ENCODE results near the gene FHIT. TPM values are rescaled to one million over a fixed set of nuclear protein-coding genes. Genes with fewer than 3 reads are reported as not detected.

Gene FHIT
- total RNA-seq, 2 donors from 2014 or later: 6.8 to 12.3 TPM

- WGBS, 2 experiments (ENCODE audit: insufficient coverage in 1 of 2, insufficient read length in 1 of 2): 80 to 88% methylated on average over 2 to 4 of the region's 4 CpGs
- Mint-ChIP-seq H3K9me3 (no peaks in the 10 kb centered on the region), H3K36me3 (ENCODE audit: low read depth) (no peaks in the 10 kb centered on the region), H3K27me3 (ENCODE audit: insufficient read depth) (no peaks in the 10 kb centered on the region), H3K27ac (no peak overlapping the region), H3K4me1 (peaks cover 11% of the 10 kb centered on the region), H3K4me3 (no peak overlapping the region)
- no peaks in the 10 kb centered on the region for H3K36me3 ChIP-seq (ENCODE audit: control insufficient read depth, insufficient read depth, low read length)
- TF ChIP-seq, protein P1, sequence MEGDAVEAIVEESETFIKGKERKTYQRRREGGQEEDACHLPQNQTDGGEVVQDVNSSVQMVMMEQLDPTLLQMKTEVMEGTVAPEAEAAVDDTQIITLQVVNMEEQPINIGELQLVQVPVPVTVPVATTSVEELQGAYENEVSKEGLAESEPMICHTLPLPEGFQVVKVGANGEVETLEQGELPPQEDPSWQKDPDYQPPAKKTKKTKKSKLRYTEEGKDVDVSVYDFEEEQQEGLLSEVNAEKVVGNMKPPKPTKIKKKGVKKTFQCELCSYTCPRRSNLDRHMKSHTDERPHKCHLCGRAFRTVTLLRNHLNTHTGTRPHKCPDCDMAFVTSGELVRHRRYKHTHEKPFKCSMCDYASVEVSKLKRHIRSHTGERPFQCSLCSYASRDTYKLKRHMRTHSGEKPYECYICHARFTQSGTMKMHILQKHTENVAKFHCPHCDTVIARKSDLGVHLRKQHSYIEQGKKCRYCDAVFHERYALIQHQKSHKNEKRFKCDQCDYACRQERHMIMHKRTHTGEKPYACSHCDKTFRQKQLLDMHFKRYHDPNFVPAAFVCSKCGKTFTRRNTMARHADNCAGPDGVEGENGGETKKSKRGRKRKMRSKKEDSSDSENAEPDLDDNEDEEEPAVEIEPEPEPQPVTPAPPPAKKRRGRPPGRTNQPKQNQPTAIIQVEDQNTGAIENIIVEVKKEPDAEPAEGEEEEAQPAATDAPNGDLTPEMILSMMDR (conservative IDR thresholded peaks at IDR 0.05): no peak
- no peaks in the 10 kb centered on the region for H3K27me3 ChIP-seq (ENCODE audit: control insufficient read depth, insufficient read depth, low read length, poor library complexity, severe bottlenecking)
- H3K4me1 ChIP-seq (ENCODE audit: control insufficient read depth, insufficient read depth, low read length): no peaks in the 10 kb centered on the region
- H3K27ac ChIP-seq (ENCODE audit: low read depth, low read length): no peak overlapping the region
- H3K9ac ChIP-seq (ENCODE audit: extremely low read depth, low read length, poor library complexity, severe bottlenecking): no peak overlapping the region
- H3K4me3 ChIP-seq (ENCODE audit: low read length): no peak overlapping the region
- no peaks in the 10 kb centered on the region for H3K9me3 ChIP-seq (ENCODE audit: control insufficient read depth, low read length)
- no peak for DNase-seq
Measured at GRCh38 chr3:60186359-60186758, 1064.9 kb downstream of the FHIT start.

GRCh38 chr3:60185161-60185560 is 1066.1 kb downstream of the FHIT start:
- no peak overlapping the region for H3K27ac ChIP-seq (ENCODE audit: low read depth, low read length)
- Mint-ChIP-seq H3K27ac (no peak overlapping the region), H3K36me3 (ENCODE audit: low read depth) (no peaks in the 10 kb centered on the region), H3K4me1 (peaks cover 11% of the 10 kb centered on the region), H3K9me3 (no peaks in the 10 kb centered on the region), H3K4me3 (no peak overlapping the region), H3K27me3 (ENCODE audit: insufficient read depth) (no peaks in the 10 kb centered on the region)
- H3K9me3 ChIP-seq (ENCODE audit: control insufficient read depth, low read length): no peaks in the 10 kb centered on the region
- H3K27me3 ChIP-seq (ENCODE audit: control insufficient read depth, insufficient read depth, low read length, poor library complexity, severe bottlenecking): no peaks in the 10 kb centered on the region
- H3K9ac ChIP-seq (ENCODE audit: extremely low read depth, low read length, poor library complexity, severe bottlenecking): no peak overlapping the region
- no peaks in the 10 kb centered on the region for H3K36me3 ChIP-seq (ENCODE audit: control insufficient read depth, insufficient read depth, low read length)
- no peak for DNase-seq
- H3K4me1 ChIP-seq (ENCODE audit: control insufficient read depth, insufficient read depth, low read length): no peaks in the 10 kb centered on the region
- 79 to 83% methylated on average over 1 to 2 of the region's 3 CpGs for WGBS, 2 experiments (ENCODE audit: insufficient coverage in 1 of 2, insufficient read length in 1 of 2)
- no peak overlapping the region for H3K4me3 ChIP-seq (ENCODE audit: low read length)
- TF ChIP-seq, protein P1 (conservative IDR thresholded peaks at IDR 0.05): no peak

GRCh38 chr3:60182697-60183096 is 1068.6 kb downstream of the FHIT start:
- H3K36me3 ChIP-seq (ENCODE audit: control insufficient read depth, insufficient read depth, low read length): no peaks in the 10 kb centered on the region
- 80% methylated on average over 1 of the region's 1 CpG; no CpG with 5 or more reads in 1 of the 2 experiments for WGBS, 2 experiments (ENCODE audit: insufficient coverage in 1 of 2, insufficient read length in 1 of 2)
- H3K4me3 Mint-ChIP-seq: no peak overlapping the region
- H3K27ac Mint-ChIP-seq: no peak overlapping the region
- no peaks in the 10 kb centered on the region for H3K9me3 ChIP-seq (ENCODE audit: control insufficient read depth, low read length)
- no peaks in the 10 kb centered on the region for H3K9me3 Mint-ChIP-seq
- TF ChIP-seq, protein P1 (conservative IDR thresholded peaks at IDR 0.05): peak; percentile 42
- H3K27me3 ChIP-seq (ENCODE audit: control insufficient read depth, insufficient read depth, low read length, poor library complexity, severe bottlenecking): no peaks in the 10 kb centered on the region
- H3K4me1 ChIP-seq (ENCODE audit: control insufficient read depth, insufficient read depth, low read length): peaks cover under 1% of the 10 kb centered on the region
- no peak for DNase-seq
- H3K4me1 Mint-ChIP-seq: peaks cover 9% of the 10 kb centered on the region
- H3K9ac ChIP-seq (ENCODE audit: extremely low read depth, low read length, poor library complexity, severe bottlenecking): no peak overlapping the region
- no peak overlapping the region for H3K4me3 ChIP-seq (ENCODE audit: low read length)
- no peak overlapping the region for H3K27ac ChIP-seq (ENCODE audit: low read depth, low read length)
- H3K27me3 Mint-ChIP-seq (ENCODE audit: insufficient read depth): no peaks in the 10 kb centered on the region
- no peaks in the 10 kb centered on the region for H3K36me3 Mint-ChIP-seq (ENCODE audit: low read depth)
